Measurements from ENCODE around the gene DNM3. TPM values are rescaled to one million over a fixed set of nuclear protein-coding genes. Genes with fewer than 3 reads are reported as not detected.

DNM3 gene
- total RNA-seq, 4 donors from 2014 or later, result 2.7 to 3.3 TPM; not detected in 2

DNA sequence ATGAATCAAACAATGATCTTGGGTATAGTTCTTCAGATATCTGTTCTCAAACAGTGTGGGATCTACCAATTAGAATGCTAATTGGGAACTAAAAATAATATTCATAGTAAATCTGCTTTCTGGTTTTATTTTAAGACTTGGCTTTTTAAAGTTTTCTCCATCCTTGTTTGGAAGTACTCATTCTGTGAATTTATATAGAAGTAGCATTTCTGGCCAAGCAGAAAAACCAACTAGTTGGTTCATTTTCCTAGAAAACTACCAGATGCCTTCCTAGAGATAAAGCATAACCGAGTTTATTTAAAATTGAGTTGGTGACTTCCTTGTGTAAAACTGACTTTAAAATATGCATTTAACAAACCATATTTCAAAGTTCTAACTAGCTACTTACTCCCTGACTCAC is 48.8 kb downstream of the DNM3 start:
- TF ChIP-seq POLR2A (IDR thresholded peaks at IDR 0.05) (no peak), POLR2AphosphoS5 (IDR thresholded peaks at IDR 0.05) (no peak), EP300 (IDR thresholded peaks at IDR 0.05; ENCODE audit: low read depth) (no peak)
- TF ChIP-seq, protein P1, sequence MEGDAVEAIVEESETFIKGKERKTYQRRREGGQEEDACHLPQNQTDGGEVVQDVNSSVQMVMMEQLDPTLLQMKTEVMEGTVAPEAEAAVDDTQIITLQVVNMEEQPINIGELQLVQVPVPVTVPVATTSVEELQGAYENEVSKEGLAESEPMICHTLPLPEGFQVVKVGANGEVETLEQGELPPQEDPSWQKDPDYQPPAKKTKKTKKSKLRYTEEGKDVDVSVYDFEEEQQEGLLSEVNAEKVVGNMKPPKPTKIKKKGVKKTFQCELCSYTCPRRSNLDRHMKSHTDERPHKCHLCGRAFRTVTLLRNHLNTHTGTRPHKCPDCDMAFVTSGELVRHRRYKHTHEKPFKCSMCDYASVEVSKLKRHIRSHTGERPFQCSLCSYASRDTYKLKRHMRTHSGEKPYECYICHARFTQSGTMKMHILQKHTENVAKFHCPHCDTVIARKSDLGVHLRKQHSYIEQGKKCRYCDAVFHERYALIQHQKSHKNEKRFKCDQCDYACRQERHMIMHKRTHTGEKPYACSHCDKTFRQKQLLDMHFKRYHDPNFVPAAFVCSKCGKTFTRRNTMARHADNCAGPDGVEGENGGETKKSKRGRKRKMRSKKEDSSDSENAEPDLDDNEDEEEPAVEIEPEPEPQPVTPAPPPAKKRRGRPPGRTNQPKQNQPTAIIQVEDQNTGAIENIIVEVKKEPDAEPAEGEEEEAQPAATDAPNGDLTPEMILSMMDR (IDR thresholded peaks at IDR 0.05), result no peak
- Histone ChIP-seq H3K27me3 (no peaks in the 10 kb centered on the region), H3K9me3 (no peaks in the 10 kb centered on the region), H3K27ac (no peak overlapping the region), H3K36me3 (no peaks in the 10 kb centered on the region), H3K4me3 (no peak overlapping the region), H3K4me1 (no peaks in the 10 kb centered on the region)
- in situ Hi-C loops (cut with MboI; ENCODE audit: low pct_ligation_motif_present in 1 of 4, low pct_unique_long_range_greater_than_20kb in 1 of 4, low sequenced_read_pairs in 3 of 4) (no loop called here), intact Hi-C loops (cut with DNase I; ENCODE audit: low total_unique reads) (no loop called here)
- DNase-seq, result no peak
- 40 to 63% methylated on average over 1 of the region's 1 CpG for WGBS, 2 donors (ENCODE audit: low coverage in 1 of 2)

DNA sequence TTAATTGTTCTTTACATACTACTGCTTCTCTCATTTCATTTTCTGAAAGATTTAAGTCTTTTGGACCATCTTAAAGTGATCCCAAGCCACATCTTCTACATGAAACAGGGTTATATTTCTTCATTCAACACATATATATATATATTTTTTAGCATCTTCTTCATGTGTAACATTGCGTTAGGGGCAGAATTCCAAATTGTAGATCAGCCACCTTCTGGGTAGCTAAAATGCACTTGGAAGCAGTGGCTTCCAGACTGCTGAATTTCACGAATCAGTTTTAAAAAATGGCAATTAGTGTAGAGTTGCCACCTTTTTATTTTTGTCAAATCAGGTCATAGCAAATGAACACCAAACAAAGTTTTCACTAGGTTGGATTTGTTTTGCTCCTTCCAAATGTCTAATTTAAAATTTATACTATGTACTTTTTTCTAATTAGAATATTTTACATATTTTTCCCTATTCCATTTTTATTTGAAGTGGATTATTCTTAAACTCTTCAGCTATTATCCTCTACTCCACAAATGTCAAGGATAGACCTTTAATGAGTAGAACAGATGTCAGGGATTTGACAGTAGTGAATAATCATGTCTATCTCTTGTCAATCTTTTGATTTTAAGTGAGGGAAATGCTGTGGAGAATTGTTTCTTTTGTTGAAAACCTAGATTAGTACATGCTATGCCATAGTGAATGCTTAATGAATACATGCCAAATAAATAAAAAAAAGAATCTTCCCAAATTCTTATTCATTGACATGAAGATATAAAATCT is 55.8 kb downstream of the DNM3 start:
- no peaks in the 10 kb centered on the region for H3K4me1 ChIP-seq
- intact Hi-C loops (cut with DNase I; ENCODE audit: low total_unique reads) (no loop called here), in situ Hi-C loops (cut with MboI; ENCODE audit: low pct_ligation_motif_present in 1 of 4, low pct_unique_long_range_greater_than_20kb in 1 of 4, low sequenced_read_pairs in 3 of 4) (no loop called here)
- DNase-seq, result no peak
- no peaks in the 10 kb centered on the region for H3K36me3 ChIP-seq
- H3K9me3 ChIP-seq, result no peaks in the 10 kb centered on the region
- no peaks in the 10 kb centered on the region for H3K27me3 ChIP-seq
- TF ChIP-seq POLR2A (IDR thresholded peaks at IDR 0.05) (no peak), EP300 (IDR thresholded peaks at IDR 0.05; ENCODE audit: low read depth) (no peak), POLR2AphosphoS5 (IDR thresholded peaks at IDR 0.05) (no peak)
- TF ChIP-seq, protein P1 (IDR thresholded peaks at IDR 0.05), result no peak
- no peak overlapping the region for H3K27ac ChIP-seq
- no peak overlapping the region for H3K4me3 ChIP-seq
- 84 to 100% methylated on average over 2 of the region's 2 CpGs for WGBS, 2 donors (ENCODE audit: low coverage in 1 of 2)

DNA sequence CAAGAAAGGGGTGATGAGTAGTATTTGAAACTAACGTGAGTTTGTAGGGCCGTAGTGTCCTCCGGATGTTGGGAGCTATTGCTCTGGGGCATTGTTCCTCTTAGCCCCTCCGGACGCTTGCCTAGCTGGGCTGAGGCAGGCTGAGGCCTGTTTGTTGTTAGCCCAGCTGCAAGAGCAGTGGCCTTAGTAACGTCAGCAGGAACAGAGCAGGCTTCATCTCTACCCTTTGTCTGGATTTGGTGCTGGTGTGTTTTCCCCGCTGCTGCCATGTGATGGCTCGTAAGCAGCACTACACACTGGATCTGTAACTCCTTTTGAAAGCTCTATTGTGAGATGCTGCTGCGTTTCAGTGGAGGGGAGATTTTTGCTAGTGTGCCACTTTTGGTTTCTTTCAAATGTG is 57.6 kb downstream of the DNM3 start:
- no peak for DNase-seq
- no peaks in the 10 kb centered on the region for H3K27me3 ChIP-seq
- WGBS, 2 donors (ENCODE audit: low coverage in 1 of 2), result 63 to 82% methylated on average over 4 to 9 of the region's 9 CpGs
- no peak for TF ChIP-seq POLR2AphosphoS5 (IDR thresholded peaks at IDR 0.05)
- TF ChIP-seq POLR2A (IDR thresholded peaks at IDR 0.05), result no peak
- no peak for TF ChIP-seq EP300 (IDR thresholded peaks at IDR 0.05; ENCODE audit: low read depth)
- TF ChIP-seq, protein P1 (IDR thresholded peaks at IDR 0.05), result no peak
- no peaks in the 10 kb centered on the region for H3K4me1 ChIP-seq
- in situ Hi-C loops (cut with MboI; ENCODE audit: low pct_ligation_motif_present in 1 of 4, low pct_unique_long_range_greater_than_20kb in 1 of 4, low sequenced_read_pairs in 3 of 4), result no loop called here
- H3K9me3 ChIP-seq, result no peaks in the 10 kb centered on the region
- no peak overlapping the region for H3K4me3 ChIP-seq
- H3K36me3 ChIP-seq, result no peaks in the 10 kb centered on the region
- intact Hi-C loops (cut with DNase I; ENCODE audit: low total_unique reads), result no loop called here
- H3K27ac ChIP-seq, result no peak overlapping the region

DNA sequence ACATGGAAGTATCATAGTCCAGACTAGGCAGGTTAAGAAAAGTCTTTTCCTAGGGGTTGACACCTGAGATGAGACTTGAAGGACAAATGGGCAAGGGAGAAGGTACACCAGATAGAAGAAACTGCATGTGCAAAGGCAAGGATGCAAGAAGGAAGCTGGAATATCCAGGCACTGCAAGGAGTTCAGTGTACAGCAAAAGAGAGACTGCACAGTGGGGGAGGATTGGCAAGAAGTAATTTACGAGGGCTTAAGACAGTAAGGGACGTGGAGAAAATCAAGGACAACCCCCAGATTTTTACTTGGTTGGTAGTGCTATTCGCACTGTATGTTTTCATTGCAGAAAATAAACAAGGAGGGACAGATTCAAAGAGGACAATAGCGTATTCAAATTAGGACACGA is 58.5 kb downstream of the DNM3 start:
- no peaks in the 10 kb centered on the region for H3K36me3 ChIP-seq
- DNase-seq, result no peak
- no peak overlapping the region for H3K4me3 ChIP-seq
- WGBS, 2 donors (ENCODE audit: low coverage in 1 of 2), result 90 to 94% methylated on average over 5 of the region's 5 CpGs
- intact Hi-C loops (cut with DNase I; ENCODE audit: low total_unique reads), result no loop called here
- H3K9me3 ChIP-seq, result no peaks in the 10 kb centered on the region
- H3K27ac ChIP-seq, result no peak overlapping the region
- H3K27me3 ChIP-seq, result no peaks in the 10 kb centered on the region
- no peaks in the 10 kb centered on the region for H3K4me1 ChIP-seq
- in situ Hi-C loops (cut with MboI; ENCODE audit: low pct_ligation_motif_present in 1 of 4, low pct_unique_long_range_greater_than_20kb in 1 of 4, low sequenced_read_pairs in 3 of 4), result no loop called here
- TF ChIP-seq EP300 (IDR thresholded peaks at IDR 0.05; ENCODE audit: low read depth) (no peak), POLR2AphosphoS5 (IDR thresholded peaks at IDR 0.05) (no peak), POLR2A (IDR thresholded peaks at IDR 0.05) (no peak)
- TF ChIP-seq, protein P1 (IDR thresholded peaks at IDR 0.05), result no peak
